ENCODE measurements around the gene KPNB1.

DNA sequence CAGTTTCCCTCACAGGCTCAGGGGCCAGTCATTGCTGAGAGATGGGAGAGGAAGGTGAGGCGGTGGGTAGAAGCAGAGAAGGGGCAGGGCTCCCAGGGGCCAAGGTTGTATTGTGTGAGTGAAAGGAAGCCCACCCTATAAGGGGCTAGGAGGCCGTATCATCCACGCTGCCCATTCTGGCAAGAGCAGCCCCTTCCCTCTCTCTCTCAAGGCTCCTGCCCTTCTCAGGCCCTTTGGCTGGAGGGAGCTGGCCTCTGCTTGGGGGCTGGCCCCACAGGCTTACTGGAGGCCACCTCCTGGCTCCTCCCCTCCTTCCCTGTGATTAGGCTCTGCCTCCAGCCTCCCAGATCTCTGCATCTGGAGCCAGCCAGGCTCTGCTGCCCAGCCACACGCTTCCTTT, 51.9 kb downstream of the KPNB1 start:
- TF ChIP-seq EZH2 (IDR thresholded peaks at IDR 0.05; ENCODE audit: low read length): no peak
- TF ChIP-seq, protein P1, sequence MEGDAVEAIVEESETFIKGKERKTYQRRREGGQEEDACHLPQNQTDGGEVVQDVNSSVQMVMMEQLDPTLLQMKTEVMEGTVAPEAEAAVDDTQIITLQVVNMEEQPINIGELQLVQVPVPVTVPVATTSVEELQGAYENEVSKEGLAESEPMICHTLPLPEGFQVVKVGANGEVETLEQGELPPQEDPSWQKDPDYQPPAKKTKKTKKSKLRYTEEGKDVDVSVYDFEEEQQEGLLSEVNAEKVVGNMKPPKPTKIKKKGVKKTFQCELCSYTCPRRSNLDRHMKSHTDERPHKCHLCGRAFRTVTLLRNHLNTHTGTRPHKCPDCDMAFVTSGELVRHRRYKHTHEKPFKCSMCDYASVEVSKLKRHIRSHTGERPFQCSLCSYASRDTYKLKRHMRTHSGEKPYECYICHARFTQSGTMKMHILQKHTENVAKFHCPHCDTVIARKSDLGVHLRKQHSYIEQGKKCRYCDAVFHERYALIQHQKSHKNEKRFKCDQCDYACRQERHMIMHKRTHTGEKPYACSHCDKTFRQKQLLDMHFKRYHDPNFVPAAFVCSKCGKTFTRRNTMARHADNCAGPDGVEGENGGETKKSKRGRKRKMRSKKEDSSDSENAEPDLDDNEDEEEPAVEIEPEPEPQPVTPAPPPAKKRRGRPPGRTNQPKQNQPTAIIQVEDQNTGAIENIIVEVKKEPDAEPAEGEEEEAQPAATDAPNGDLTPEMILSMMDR (optimal IDR thresholded peaks at IDR 0.05 in 1 of 3, IDR thresholded peaks at IDR 0.05 in 1 of 3, conservative IDR thresholded peaks at IDR 0.05 in 1 of 3; ENCODE audit: extremely low read depth in 1 of 3, insufficient read depth in 2 of 3, low read length in 3 of 3): no peak

All from keratinocyte (primary cell).